Measurements from ENCODE around the gene SLC35F6.
"Not testable (repeated sequence)": the region's sequence is repeated elsewhere in the genome, so short reads cannot be mapped to it uniquely, and the experiment has no call there.

The SLC35F6 gene

DNA sequence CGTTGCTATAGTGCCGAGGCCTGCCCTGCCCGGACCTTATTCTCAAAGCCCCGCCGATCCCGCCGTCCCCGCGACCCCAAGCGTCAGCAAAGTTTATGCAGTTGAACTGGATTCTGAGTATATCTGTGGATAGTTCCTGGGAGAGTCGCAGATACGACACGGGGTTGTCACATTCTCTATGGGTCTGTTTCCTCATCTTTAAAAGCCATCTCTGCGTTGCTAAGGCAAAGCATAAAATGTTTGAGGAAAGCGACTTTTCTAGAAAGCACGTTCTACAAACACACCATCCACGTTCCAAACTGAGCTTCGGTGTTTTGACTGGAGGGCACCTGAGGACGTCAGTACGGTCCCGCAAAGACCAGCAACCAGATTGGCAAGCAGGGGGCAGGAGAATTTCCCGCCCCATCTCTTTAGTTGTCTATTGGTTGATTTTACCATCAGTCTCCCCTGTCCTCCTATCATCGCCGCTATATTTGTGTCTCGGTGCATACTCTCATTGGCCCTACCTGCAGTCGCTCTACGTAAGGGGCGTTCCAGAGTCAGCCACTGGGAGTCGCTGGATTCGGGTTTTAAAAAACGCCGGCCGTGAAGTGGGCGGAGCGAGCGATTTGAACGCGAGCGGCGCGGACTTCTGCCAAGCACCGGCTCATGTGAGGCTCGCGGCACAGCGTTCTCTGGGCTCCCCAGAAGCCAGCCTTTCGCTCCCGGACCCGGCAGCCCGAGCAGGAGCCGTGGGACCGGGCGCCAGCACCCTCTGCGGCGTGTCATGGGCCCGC lies 21.5 kb downstream of the SLC35F6 start, which contains the start of gene CENPA:
TSS of gene CENPA (plus strand) at position 626 of the 776 bp plus-strand sequence. CDS start at position 767, 141 bp downstream.
- DNase-seq, result peak; percentile 96

DNA sequence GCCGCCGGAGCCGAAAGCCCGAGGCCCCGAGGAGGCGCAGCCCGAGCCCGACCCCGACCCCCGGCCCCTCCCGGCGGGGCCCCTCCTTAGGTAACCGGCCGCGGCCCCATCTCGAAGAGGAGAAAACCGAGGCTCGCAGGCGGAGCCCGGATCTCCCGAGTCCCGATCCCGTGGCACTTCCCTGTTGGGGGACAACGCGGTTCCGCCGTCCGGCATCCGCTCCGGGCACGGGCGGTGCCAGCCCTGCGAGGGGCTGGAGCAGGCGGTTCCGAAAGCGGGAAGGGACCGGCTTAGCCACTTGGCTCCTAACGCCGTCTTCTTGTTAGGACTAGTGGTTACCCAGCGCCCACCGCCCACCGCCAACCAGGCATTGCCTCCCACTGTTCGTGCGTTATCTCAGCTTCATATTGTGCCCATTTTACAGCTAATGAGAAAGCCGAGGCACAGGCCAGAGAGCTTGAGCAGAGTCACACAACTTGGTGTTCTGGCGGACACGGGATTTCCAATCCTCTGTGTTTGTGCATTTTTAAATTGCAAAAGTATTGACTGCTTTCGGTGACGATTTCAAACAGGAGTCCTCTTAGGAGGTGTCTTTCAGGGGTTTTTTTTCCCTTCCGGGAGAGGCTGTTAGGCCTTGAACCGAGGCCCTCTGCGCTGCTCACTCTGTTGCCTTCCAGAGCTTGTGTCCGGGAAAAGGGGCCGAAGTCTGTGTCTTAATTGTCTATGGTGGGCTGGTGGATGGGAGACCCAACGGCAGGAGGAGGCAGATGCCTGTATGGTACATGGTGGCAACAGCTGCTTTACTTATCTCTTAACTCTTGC lies 22.3 kb downstream of the SLC35F6 start:
- peak; percentile 28 for DNase-seq

- DNase-seq, result no peak
Measured at GRCh38 chr2:26792720-26793119, 28.6 kb downstream of the SLC35F6 start.

DNA sequence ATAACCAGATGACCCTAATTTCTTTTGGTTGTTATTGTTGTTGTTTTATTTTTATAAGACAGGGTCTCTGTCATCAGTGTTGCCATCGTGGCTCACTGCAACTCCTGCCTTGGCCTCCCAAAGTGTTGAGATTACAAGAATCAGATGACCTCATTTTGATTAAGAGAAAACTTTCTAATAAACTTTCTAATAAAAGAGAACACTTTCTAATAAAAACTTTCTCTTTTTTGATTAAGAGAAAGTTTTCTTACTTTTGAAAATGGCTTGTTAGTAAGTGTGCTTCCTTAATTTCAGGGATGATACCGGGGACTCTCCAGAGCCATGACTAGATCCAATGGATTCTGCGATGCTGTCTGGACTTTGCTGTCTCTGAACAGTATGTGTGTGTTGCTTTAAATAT lies 29.4 kb downstream of the SLC35F6 start:
- no peak for DNase-seq

DNA sequence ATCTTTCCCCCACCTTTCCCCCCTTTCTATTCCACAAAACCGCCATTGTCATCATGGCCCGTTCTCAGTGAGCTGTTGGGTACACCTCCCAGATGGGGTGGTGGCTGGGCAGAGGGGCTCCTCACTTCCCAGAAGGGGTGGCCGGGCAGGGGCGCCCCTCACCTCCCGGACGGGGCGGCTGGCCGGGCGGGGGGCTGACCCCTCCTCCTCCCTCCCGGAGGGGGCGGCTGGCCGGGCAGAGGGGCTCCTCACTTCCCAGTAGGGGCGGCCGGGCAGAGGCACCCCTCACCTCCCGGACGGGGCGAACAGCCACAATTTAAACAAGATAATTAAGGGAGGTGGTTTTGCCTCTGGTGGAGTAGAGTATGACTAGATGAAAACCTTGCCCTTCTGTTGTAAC lies 31.1 kb downstream of the SLC35F6 start:
- DNase-seq, result not testable (repeated sequence)

DNA sequence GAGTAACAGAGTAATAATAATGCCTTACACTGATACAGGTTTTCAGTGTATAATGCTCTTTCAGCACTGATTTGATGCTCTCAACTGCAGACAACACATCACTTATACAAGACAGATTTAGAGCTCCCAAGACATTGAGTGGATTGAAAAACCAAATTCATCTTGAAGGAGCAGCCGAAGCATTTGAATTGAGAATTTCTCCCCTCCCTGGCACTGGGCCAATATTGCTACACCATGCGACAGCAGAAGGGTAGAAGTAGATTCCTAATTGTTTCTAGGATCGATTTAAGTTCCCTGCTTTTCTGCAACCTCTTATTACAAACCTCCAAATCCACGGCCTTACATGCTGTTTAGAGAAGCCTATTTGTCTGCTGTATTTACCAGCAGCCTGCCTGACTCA lies 37.2 kb downstream of the SLC35F6 start:
- no peak for DNase-seq

- no peak for DNase-seq
Measured at GRCh38 chr2:26801796-26802195, 37.7 kb downstream of the SLC35F6 start.

DNA sequence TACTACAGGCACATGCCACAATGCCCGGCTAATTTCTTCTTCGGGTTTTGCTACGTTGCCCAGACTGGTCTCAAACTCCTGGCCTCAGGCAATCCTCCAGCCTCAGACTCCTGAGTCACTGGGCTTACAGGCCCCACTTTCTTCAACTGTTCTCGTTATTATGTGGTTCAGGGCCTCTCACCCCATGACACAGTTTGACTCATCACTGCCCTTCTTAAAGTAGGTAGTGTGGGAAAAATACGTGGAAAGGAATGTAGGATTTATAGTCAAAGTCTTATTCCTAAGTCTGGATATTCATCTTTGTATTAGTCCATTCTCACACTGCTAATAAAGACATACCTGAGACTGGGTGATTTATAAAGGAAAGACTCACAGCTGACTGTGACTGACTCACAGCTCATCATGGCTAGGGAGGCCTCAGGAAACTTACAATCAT lies 41.2 kb downstream of the SLC35F6 start:
- DNase-seq, result no peak

DNA sequence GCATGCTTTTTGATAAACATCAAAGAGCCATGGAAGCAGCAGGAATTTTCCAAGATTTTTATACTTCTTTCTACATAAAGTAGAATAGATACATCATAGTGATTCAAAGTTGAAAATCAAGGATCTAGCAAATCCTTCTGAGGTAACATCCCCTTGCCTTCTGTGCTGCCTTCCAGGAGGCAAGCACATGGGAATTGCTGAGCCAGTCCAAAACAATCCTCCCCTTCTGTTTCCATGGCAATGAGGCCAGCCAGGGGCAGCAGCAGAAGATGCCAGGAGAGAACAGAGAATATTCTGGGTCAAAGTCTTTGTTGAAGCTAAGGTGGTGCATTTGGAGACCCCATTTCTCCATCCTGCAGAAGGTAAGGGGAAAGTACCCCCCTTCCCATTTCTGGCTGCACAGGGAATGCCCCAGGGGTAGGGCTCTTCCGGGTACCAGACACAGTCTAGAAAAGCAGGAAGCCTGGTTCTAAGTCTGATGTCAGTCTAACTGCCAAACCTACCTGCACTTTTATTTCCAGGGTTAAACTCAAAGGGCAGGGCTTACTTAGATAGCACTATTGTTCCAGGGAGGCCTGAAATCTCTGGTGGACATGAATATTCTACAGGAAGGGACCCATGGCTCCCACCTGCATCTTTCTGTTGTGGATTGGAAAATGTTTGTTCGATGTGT lies 43.8 kb downstream of the SLC35F6 start:
- peak; percentile 65 for DNase-seq

GRCh38 chr2:26809211-26809610 lies 45.1 kb downstream of the SLC35F6 start:
- DNase-seq, result no peak

DNA sequence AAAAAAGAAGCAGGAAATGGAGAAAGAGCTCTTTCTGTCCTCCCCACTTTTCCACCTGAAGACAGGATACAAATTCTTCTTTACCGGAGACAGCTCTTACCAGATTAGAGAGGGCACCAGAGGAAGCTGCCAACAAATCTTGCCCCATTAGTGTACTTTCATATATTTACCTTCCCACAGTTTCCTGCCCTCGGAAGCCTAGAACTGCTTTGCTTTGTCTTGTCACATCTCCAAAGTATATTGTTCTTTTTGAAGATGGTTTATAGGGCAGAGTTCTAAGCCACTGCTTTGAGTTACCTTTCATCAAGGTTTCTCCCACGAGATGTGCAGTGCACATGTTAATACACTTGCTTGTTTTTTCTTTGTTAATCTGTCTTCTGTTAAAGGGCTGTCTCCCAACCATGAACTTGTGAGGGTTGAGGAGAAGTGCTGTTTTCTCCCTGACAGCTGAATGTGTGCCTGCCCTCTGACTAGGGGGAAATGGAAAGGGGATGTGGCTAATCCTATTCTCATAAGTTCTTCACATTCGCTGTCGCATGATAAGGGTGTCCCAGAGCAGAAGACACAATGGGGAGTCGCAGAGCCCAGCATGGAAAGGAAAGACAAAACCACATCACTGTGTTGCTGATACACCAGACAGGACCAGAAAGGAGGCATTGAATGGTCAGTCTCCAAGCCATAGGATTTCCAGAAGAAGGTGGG lies 45.9 kb downstream of the SLC35F6 start:
- no peak for DNase-seq

DNA sequence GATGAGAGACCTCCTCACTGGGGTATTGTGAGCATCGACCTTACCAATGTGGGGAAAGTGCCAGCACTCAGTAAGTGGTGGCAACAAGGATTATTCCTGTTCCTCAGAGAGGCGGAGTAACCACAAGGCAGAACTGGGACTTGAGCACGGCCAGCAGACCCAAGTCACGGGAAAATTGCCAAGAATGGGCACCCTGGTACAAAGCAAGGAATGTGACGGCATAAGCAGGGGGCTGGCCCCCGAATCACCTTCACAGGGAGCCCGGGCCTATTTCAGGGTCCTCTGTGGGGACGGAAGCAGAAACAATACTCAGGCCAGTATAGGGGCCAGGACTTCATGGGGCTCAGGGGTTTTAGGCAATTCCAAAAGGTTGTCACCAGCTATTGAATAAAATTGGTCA lies 47.2 kb downstream of the SLC35F6 start:
- DNase-seq, result no peak

DNA sequence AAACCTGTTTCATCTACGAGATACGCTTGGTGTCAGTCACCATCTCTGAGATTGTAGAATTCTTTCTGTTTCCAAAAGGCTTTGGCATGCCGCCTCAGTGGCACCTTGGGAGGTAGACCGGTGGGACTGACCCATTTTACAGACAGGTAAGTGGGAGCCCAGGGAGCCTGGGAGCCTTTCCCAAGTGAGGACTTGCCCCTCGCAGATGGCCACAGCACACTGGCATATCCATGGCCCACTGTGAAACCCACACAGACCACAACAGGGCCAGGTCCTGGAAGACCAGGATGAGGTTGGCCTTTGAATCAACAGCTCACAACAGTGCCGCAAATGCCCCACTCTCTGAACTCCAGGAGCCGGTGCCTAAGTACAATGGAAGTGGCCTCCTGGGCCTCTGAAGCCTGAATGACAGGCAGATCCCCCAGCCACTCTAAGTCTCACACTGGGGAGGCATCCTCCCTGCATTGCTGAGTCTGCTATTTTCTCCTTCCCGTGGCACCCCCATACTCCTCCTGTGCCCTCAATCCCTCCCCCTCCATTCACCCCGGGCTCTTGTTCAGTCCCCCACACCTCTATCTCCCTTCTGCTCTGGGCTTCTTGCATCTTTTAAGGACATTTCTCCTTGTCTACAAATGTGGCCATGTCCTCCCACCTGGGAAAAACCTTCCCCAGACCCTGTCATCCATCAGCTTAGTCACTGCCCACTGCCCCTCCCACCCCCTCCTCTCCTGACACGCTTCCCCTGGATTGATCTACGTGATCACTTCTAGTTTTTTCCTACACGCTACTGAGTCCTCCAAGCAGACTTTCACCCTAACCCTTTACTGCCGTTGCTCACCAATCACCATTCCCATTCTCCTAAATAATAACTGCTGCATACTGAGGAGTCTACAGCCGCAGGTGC lies 48.0 kb downstream of the SLC35F6 start:
- DNase-seq, result no peak

GRCh38 chr2:26812731-26813130 lies 48.6 kb downstream of the SLC35F6 start:
- no peak for DNase-seq

DNA sequence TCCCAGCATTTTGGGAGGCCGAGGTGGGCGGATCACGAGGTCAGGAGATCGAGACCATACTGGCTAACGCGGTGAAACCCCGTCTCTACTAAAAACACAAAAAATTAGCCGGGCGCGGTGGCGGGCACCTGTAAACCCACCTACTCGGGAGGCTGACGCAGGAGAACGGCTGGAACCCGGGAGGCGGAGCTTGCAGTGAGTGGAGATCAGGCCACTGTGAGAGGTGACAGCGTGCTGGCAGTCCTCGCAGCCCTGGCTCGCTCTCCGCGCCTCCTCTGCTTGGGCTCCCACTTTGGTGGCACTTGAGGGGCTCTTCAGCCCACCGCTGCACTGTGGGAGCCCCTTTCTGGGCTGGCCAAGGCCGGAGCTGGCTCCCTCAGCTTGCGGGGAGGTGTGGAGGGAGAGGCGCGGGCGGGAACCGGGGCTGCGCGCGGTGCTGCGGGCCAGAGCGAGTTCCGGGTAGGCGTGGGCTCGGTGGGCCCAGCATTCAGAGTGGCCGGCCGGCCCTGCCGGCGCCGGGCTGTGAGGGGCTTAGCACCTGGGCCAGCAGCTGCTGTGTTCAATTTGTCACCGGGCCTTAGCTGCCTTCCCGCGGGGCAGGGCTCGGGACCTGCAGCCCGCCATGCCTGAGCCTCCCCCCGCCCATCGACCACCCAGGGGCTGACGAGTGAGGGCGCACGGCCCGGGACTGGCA lies 50.1 kb downstream of the SLC35F6 start:
- not testable (repeated sequence) for DNase-seq

DNA sequence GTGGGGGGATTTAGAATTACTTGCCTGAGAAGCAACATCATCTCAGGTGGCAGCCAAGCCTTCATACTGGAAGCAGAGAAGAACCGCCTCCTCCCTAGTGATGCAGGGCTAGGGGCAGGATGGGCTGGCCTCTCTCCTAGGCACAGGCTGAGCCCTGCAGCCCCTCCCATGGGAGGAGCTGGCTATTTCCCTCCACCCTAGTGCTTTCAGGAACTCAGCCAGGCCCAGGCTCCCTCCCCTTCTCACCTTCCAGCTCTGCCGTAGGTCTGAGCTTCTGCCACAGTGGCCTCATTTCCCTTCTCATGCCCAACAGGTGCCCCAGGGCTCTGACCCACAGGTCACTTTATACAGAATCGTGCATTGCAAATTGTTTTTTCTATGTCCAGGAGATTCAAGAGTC lies 52.8 kb downstream of the SLC35F6 start:
- DNase-seq, result no peak

GRCh38 chr2:26818255-26818654 lies 54.2 kb downstream of the SLC35F6 start:
- no peak for DNase-seq

- no peak for DNase-seq
Measured at GRCh38 chr2:26818972-26819371, 54.9 kb downstream of the SLC35F6 start.

GRCh38 chr2:26820932-26821331 lies 56.8 kb downstream of the SLC35F6 start:
- no peak for DNase-seq

DNA sequence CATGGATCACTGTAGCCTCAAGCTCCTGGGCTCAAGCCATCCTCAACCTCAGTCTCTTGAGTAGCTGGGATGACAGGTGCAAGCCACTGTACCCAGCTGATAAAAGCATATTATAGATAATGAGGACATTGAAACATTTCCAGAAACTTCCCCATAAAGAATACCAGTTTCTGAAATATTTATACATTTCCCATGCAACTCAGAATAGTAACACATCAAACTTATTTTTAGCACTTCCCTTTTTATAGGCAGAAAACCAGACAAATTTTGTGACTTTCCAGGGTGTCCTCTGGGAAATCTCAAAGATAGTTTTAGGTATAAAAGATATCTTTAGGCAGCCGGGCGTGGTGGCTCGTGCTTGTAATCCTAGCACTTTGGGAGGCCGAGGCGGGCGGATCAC lies 58.8 kb downstream of the SLC35F6 start:
- no peak for DNase-seq

All from retina (tissue), 1 donor.